SK-N-SH treated with all-trans-retinoic acid at 6 μM for 48 hours (cell line): ENCODE results near the gene SH3RF1.

ENCODE experiments used
- ATAC-seq: fragments of 200-7000 bp; cut with Tn5 transposase; 3 replicates; pipeline ENCODE4 v1.9.1; 2020; ENCODE audit warnings: mild to moderate bottlenecking, moderate library complexity
- ARNTL ChIP-seq: fragments of 450-650 bp; formaldehyde crosslinking; IDR thresholded peaks from 2 replicates; pipeline ENCODE4 v1.5.0; 2020; ENCODE audit warnings: low read depth, mild to moderate bottlenecking, moderate library complexity, borderline replicate concordance
- BACH2 ChIP-seq: fragments of 250-450 bp; sonication (Bioruptor Pico); IDR thresholded peaks from 2 replicates; pipeline ENCODE4 v1.9.0; 2021; ENCODE audit warnings: mild to moderate bottlenecking, borderline replicate concordance
- CSDC2 ChIP-seq: fragments of 250-450 bp; sonication (Bioruptor Pico); IDR thresholded peaks from 2 replicates; pipeline ENCODE4 v1.5.0; 2020; ENCODE audit warnings: mild to moderate bottlenecking, moderate library complexity
- GLIS3 ChIP-seq: fragments of 250-450 bp; sonication (Bioruptor Pico); IDR thresholded peaks from 2 replicates; pipeline ENCODE4 v1.5.0; 2020; ENCODE audit warnings: mild to moderate bottlenecking, moderate library complexity
- ISL1 ChIP-seq: fragments of 250-450 bp; sonication (Bioruptor Pico); IDR thresholded peaks from 2 replicates; pipeline ENCODE4 v2.1.2; 2022; ENCODE audit warnings: mild to moderate bottlenecking, moderate library complexity
- OSR1 ChIP-seq: fragments of 250-450 bp; sonication (Bioruptor Pico); IDR thresholded peaks from 2 replicates; pipeline ENCODE4 v1.8.0; 2022; ENCODE audit warnings: moderate library complexity, mild to moderate bottlenecking, inconsistent platforms
- PATZ1 ChIP-seq: fragments of 250-450 bp; sonication (Bioruptor Pico); IDR thresholded peaks from 2 replicates; pipeline ENCODE4 v1.8.0; 2020; ENCODE audit warnings: mild to moderate bottlenecking, moderate library complexity, borderline replicate concordance
- POU6F1 ChIP-seq: fragments of 250-450 bp; sonication (Bioruptor Pico); IDR thresholded peaks from 2 replicates; pipeline ENCODE4 v1.8.0; 2021; ENCODE audit warnings: low read depth, mild to moderate bottlenecking, moderate library complexity, borderline replicate concordance
- PPARA ChIP-seq: fragments of 250-450 bp; sonication (Bioruptor Pico); IDR thresholded peaks from 2 replicates; pipeline ENCODE4 v1.5.0; 2020; ENCODE audit warnings: mild to moderate bottlenecking, borderline replicate concordance
- RARB ChIP-seq: fragments of 250-450 bp; sonication (Bioruptor Pico); IDR thresholded peaks from 2 replicates; pipeline ENCODE4 v1.8.0; 2021; ENCODE audit warnings: mild to moderate bottlenecking, moderate library complexity
- TCF4 ChIP-seq: fragments of 250-450 bp; sonication (Bioruptor Pico); IDR thresholded peaks from 2 replicates; pipeline ENCODE4 v1.8.0; 2021; ENCODE audit warnings: mild to moderate bottlenecking, moderate library complexity, borderline replicate concordance
- TOX ChIP-seq: fragments of 250-450 bp; sonication (Bioruptor Pico); IDR thresholded peaks from 2 replicates; pipeline ENCODE4 v1.8.0; 2021; ENCODE audit warnings: mild to moderate bottlenecking, moderate library complexity, borderline replicate concordance
- ZC3H10 ChIP-seq: fragments of 250-450 bp; sonication (Bioruptor Pico); IDR thresholded peaks from 2 replicates; pipeline ENCODE4 v1.5.1; 2021; ENCODE audit warnings: mild to moderate bottlenecking, moderate library complexity
- ZFP30 ChIP-seq: fragments of 450-650 bp; formaldehyde crosslinking; IDR thresholded peaks from 2 replicates; pipeline ENCODE4 v1.5.0; 2022; ENCODE audit warnings: mild to moderate bottlenecking, moderate library complexity
- ZNF565 ChIP-seq: fragments of 450-650 bp; formaldehyde crosslinking; conservative IDR thresholded peaks from 2 replicates; pipeline ENCODE4 v1.5.0; 2020; ENCODE audit warnings: low read depth, mild to moderate bottlenecking, moderate library complexity
- TF ChIP-seq, protein P1 (sequence below): fragments of 250-450 bp; sonication (Bioruptor Pico); IDR thresholded peaks from 2 replicates; pipeline ENCODE4 v1.5.1; 2021; ENCODE audit warnings: mild to moderate bottlenecking, moderate library complexity
- TF ChIP-seq, protein P2 (sequence below): fragments of 250-450 bp; sonication (Bioruptor Pico); IDR thresholded peaks from 2 replicates; pipeline ENCODE4 v1.5.1; 2020; ENCODE audit warnings: low read depth, mild to moderate bottlenecking, moderate library complexity
- TF ChIP-seq, protein P3 (sequence below): fragments of 250-450 bp; sonication (Bioruptor Pico); IDR thresholded peaks from 2 replicates; pipeline ENCODE4 v1.5.0; 2020; ENCODE audit warnings: mild to moderate bottlenecking, moderate library complexity

SH3RF1 gene

GRCh38 chr4:169202145-169202699, 68.5 kb downstream of the SH3RF1 start:
- TF ChIP-seq POU6F1 (CRISPR knock-in tag), result no peak
- TF ChIP-seq TOX, result no peak
- no peak for TF ChIP-seq ZC3H10 (CRISPR knock-in tag)
- no peak for TF ChIP-seq BACH2
- no peak for TF ChIP-seq RARB (CRISPR knock-in tag)
- no peak for TF ChIP-seq ARNTL (CRISPR knock-in tag)
- TF ChIP-seq GLIS3 (CRISPR knock-in tag), result no peak
- TF ChIP-seq PATZ1 (CRISPR knock-in tag), result no peak
- TF ChIP-seq PPARA, result no peak
- TF ChIP-seq ISL1 (CRISPR knock-in tag), result no peak
- TF ChIP-seq ZNF565 (CRISPR knock-in tag), result no peak
- TF ChIP-seq, protein P1, sequence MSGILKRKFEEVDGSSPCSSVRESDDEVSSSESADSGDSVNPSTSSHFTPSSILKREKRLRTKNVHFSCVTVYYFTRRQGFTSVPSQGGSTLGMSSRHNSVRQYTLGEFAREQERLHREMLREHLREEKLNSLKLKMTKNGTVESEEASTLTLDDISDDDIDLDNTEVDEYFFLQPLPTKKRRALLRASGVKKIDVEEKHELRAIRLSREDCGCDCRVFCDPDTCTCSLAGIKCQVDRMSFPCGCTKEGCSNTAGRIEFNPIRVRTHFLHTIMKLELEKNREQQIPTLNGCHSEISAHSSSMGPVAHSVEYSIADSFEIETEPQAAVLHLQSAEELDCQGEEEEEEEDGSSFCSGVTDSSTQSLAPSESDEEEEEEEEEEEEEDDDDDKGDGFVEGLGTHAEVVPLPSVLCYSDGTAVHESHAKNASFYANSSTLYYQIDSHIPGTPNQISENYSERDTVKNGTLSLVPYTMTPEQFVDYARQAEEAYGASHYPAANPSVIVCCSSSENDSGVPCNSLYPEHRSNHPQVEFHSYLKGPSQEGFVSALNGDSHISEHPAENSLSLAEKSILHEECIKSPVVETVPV, result no peak
- TF ChIP-seq, protein P2, sequence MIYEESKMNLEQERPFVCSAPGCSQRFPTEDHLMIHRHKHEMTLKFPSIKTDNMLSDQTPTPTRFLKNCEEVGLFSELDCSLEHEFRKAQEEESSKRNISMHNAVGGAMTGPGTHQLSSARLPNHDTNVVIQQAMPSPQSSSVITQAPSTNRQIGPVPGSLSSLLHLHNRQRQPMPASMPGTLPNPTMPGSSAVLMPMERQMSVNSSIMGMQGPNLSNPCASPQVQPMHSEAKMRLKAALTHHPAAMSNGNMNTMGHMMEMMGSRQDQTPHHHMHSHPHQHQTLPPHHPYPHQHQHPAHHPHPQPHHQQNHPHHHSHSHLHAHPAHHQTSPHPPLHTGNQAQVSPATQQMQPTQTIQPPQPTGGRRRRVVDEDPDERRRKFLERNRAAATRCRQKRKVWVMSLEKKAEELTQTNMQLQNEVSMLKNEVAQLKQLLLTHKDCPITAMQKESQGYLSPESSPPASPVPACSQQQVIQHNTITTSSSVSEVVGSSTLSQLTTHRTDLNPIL (CRISPR knock-in tag), result no peak
- TF ChIP-seq TCF4 (CRISPR knock-in tag), result no peak
- no peak; the same call in 2 of the 3 replicates for ATAC-seq

GRCh38 chr4:169201222-169202144, 69.3 kb downstream of the SH3RF1 start:
- peak; percentile 58 for ATAC-seq

More at GRCh38 chr4:169201222-169202144, 69.3 kb downstream of the SH3RF1 start:
- TF ChIP-seq OSR1, result no peak
- TF ChIP-seq PATZ1 (CRISPR knock-in tag), result no peak
- TF ChIP-seq, protein P3, sequence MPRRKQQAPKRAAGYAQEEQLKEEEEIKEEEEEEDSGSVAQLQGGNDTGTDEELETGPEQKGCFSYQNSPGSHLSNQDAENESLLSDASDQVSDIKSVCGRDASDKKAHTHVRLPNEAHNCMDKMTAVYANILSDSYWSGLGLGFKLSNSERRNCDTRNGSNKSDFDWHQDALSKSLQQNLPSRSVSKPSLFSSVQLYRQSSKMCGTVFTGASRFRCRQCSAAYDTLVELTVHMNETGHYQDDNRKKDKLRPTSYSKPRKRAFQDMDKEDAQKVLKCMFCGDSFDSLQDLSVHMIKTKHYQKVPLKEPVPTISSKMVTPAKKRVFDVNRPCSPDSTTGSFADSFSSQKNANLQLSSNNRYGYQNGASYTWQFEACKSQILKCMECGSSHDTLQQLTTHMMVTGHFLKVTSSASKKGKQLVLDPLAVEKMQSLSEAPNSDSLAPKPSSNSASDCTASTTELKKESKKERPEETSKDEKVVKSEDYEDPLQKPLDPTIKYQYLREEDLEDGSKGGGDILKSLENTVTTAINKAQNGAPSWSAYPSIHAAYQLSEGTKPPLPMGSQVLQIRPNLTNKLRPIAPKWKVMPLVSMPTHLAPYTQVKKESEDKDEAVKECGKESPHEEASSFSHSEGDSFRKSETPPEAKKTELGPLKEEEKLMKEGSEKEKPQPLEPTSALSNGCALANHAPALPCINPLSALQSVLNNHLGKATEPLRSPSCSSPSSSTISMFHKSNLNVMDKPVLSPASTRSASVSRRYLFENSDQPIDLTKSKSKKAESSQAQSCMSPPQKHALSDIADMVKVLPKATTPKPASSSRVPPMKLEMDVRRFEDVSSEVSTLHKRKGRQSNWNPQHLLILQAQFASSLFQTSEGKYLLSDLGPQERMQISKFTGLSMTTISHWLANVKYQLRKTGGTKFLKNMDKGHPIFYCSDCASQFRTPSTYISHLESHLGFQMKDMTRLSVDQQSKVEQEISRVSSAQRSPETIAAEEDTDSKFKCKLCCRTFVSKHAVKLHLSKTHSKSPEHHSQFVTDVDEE (CRISPR knock-in tag), result no peak
- no peak for TF ChIP-seq ZC3H10 (CRISPR knock-in tag)
- TF ChIP-seq CSDC2 (CRISPR knock-in tag), result no peak
- TF ChIP-seq TOX, result no peak
- no peak for TF ChIP-seq ISL1 (CRISPR knock-in tag)
- TF ChIP-seq ZFP30, result no peak
- TF ChIP-seq PPARA, result no peak
- no peak for TF ChIP-seq ARNTL (CRISPR knock-in tag)
- no peak for TF ChIP-seq GLIS3 (CRISPR knock-in tag)
- no peak for TF ChIP-seq ZNF565 (CRISPR knock-in tag)
